HG03354 (cell line): ENCODE data around the gene SLF2.

Source experiments
- ATAC-seq: cut with Tn5 transposase; IDR thresholded peaks from one replicate; pipeline ENCODE4 v1.9.1; 2021; ENCODE audit warnings: mild to moderate bottlenecking; ENCODE audit not compliant: unreplicated experiment, poor library complexity, severe bottlenecking

Gene SLF2

GRCh38 chr10:100976906-100977305, 64.1 kb downstream of the SLF2 start:
- ATAC-seq, result no peak

- ATAC-seq, result no peak
Observed at GRCh38 chr10:100977436-100977835, 64.7 kb downstream of the SLF2 start.

- no peak for ATAC-seq
Observed at GRCh38 chr10:100978121-100978900, 65.5 kb downstream of the SLF2 start.

GRCh38 chr10:100978901-100979195, 66.1 kb downstream of the SLF2 start:
- no peak for ATAC-seq

GRCh38 chr10:100979791-100980272, 67.1 kb downstream of the SLF2 start:
- no peak for ATAC-seq

GRCh38 chr10:100980311-100980710, 67.5 kb downstream of the SLF2 start:
- no peak for ATAC-seq

GRCh38 chr10:100980711-100981110, 67.9 kb downstream of the SLF2 start:
- no peak for ATAC-seq

- no peak for ATAC-seq
Observed at GRCh38 chr10:100981178-100981772, 68.5 kb downstream of the SLF2 start.

GRCh38 chr10:100982916-100983830, 70.4 kb downstream of the SLF2 start:
- no peak for ATAC-seq

GRCh38 chr10:100983868-100984671, 71.3 kb downstream of the SLF2 start:
- no peak for ATAC-seq

GRCh38 chr10:100984672-100985177, 72.0 kb downstream of the SLF2 start:
- ATAC-seq, result no peak

GRCh38 chr10:100985336-100985735, 72.6 kb downstream of the SLF2 start:
- no peak for ATAC-seq

- ATAC-seq, result no peak
Observed at GRCh38 chr10:100986623-100986951, 73.8 kb downstream of the SLF2 start.

GRCh38 chr10:100986952-100987684, 74.4 kb downstream of the SLF2 start, which contains the start of the genes MRPL43 and TWNK:
TSS of gene MRPL43 (minus strand) at chr10:100987497. CDS start at chr10:100987443, 54 bp downstream.
TSS of gene TWNK (plus strand) at chr10:100987543. CDS start at chr10:100988211, 668 bp downstream.
- ATAC-seq, result peak; percentile 87

- peak; percentile 17 for ATAC-seq
Observed at GRCh38 chr10:100987685-100988049, 74.9 kb downstream of the SLF2 start.

GRCh38 chr10:100988166-100988565, 75.4 kb downstream of the SLF2 start:
- no peak for ATAC-seq

- ATAC-seq, result no peak
Observed at GRCh38 chr10:100989088-100989487, 76.3 kb downstream of the SLF2 start.

GRCh38 chr10:100993986-100994708, 81.4 kb downstream of the SLF2 start:
- ATAC-seq, result no peak
